Fibroblast of lung (primary cell): ENCODE measurements around the gene SETBP1.

Source experiments
- EZH2 ChIP-seq: IDR thresholded peaks from 2 replicates; pipeline ENCODE4 v1.5.1; 2012; ENCODE audit warnings: low read length, control low read depth, mild to moderate bottlenecking; ENCODE audit errors: missing control alignments
- TF ChIP-seq, protein P1 (sequence below), 2 donors: IDR thresholded peaks in 1 of 2; conservative IDR thresholded peaks in 1 of 2; 1 replicate in 1 of 2; 2 replicates in 1 of 2; pipeline ENCODE4 v1.5.1; 2011 to 2012; ENCODE audit warnings: low read length in 2 of 2, control low read depth in 1 of 2, inconsistent platforms in 1 of 2, low read depth in 1 of 2, mild to moderate bottlenecking in 1 of 2

DNA sequence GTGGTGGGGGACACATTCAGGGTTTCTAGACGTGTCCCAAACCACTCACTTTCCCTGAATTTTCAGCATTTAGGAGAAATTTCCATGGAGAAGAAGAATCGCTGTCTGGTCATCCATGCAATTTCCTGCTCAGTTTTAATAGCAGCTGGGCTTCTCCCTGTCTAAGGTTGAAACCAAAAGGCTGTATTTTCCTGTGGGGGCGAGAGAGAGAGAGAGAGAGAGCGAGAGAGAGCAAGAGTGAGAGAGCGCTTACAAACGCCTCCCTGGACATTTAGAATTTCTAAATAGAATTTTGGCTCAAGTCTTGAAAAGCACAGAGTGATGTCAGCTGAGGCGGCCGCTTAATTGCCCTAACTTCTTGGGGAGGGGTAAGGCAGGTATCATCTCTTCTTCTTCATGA is 110.8 kb downstream of the SETBP1 start:
- TF ChIP-seq, protein P1, sequence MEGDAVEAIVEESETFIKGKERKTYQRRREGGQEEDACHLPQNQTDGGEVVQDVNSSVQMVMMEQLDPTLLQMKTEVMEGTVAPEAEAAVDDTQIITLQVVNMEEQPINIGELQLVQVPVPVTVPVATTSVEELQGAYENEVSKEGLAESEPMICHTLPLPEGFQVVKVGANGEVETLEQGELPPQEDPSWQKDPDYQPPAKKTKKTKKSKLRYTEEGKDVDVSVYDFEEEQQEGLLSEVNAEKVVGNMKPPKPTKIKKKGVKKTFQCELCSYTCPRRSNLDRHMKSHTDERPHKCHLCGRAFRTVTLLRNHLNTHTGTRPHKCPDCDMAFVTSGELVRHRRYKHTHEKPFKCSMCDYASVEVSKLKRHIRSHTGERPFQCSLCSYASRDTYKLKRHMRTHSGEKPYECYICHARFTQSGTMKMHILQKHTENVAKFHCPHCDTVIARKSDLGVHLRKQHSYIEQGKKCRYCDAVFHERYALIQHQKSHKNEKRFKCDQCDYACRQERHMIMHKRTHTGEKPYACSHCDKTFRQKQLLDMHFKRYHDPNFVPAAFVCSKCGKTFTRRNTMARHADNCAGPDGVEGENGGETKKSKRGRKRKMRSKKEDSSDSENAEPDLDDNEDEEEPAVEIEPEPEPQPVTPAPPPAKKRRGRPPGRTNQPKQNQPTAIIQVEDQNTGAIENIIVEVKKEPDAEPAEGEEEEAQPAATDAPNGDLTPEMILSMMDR (conservative IDR thresholded peaks at IDR 0.05 in 1 of 2, IDR thresholded peaks at IDR 0.05 in 1 of 2; ENCODE audit: low read depth in 1 of 2, low read length in 2 of 2), result no peak
- no peak for TF ChIP-seq EZH2
